Prostate gland (tissue), 2 donors: Measurements from ENCODE around the gene MYO1D. TPM values are rescaled to one million over a fixed set of nuclear protein-coding genes. Genes with fewer than 3 reads are reported as not detected.

Source experiments
- DNase-seq: peaks from one replicate; pipeline ENCODE4 v3.0.0-alpha.2; 2019; ENCODE audit warnings: low spot score
- H3K27ac ChIP-seq, 2 donors: fragments of 200-600 bp; sonication (generic); 2 replicates each; pipeline ENCODE4 v1.5.1; 2017 to 2019
- H3K27me3 ChIP-seq: fragments of 200-600 bp; sonication (generic); replicated peaks from 2 replicates; pipeline ENCODE4 v1.5.1; 2019; ENCODE audit not compliant: insufficient read depth
- H3K36me3 ChIP-seq, 2 donors: fragments of 200-600 bp; sonication (generic); 1 replicate in 1 of 2; 2 replicates in 1 of 2; pipeline versions ENCODE4 v1.5.1 to v1.8.1; 2017 to 2019
- H3K4me1 ChIP-seq: fragments of 200-600 bp; sonication (generic); replicated peaks from 2 replicates; pipeline ENCODE4 v1.5.1; 2019
- H3K4me3 ChIP-seq, 2 donors: fragments of 200-600 bp; sonication (generic); 2 replicates each; pipeline ENCODE4 v1.5.1; 2017 to 2019
- H3K9me3 ChIP-seq: fragments of 200-600 bp; sonication (generic); 2 replicates; pipeline ENCODE4 v1.5.1; 2017
- CTCF ChIP-seq, 4 experiments: fragments of 200-600 bp in 2 of 4; fragments of 450-650 bp in 2 of 4; sonication (generic) in 2 of 4; IDR thresholded peaks; 1 replicate in 3 of 4; 2 replicates in 1 of 4; pipeline ENCODE4 v1.5.1; 2016 to 2019; ENCODE audit warnings: antibody characterized with exemption in 4 of 4, mild to moderate bottlenecking in 2 of 4, moderate library complexity in 2 of 4
- POLR2A ChIP-seq: fragments of 450-650 bp; IDR thresholded peaks from one replicate; pipeline ENCODE4 v1.6.1; 2016; ENCODE audit warnings: antibody characterized with exemption, mild to moderate bottlenecking
- POLR2AphosphoS5 ChIP-seq: sonication (generic); formaldehyde crosslinking; IDR thresholded peaks from one replicate; pipeline ENCODE4 v1.6.1; 2017; ENCODE audit warnings: antibody characterized with exemption
- WGBS: methylation state at CpG from one replicate; pipeline ENCODE4 v1.1.5; 2018; 5-methylcytosine and 5-hydroxymethylcytosine counted together
- intact Hi-C: fragments of 100-400 bp; cut with DNase I; formaldehyde crosslinking; loops from one replicate; pipeline ENCODE4 v1.14.2; 2022
- total RNA-seq, 2 donors: library from RNA; depleted of rRNA; stranded (reverse); fragments of >200 nt; gene quantifications; one replicate each; pipeline ENCODE4 v1.1.0, GENCODE V29; 2016

The MYO1D gene
- total RNA-seq, 2 donors from 2014 or later = 44.2 to 45.2 TPM

DNA sequence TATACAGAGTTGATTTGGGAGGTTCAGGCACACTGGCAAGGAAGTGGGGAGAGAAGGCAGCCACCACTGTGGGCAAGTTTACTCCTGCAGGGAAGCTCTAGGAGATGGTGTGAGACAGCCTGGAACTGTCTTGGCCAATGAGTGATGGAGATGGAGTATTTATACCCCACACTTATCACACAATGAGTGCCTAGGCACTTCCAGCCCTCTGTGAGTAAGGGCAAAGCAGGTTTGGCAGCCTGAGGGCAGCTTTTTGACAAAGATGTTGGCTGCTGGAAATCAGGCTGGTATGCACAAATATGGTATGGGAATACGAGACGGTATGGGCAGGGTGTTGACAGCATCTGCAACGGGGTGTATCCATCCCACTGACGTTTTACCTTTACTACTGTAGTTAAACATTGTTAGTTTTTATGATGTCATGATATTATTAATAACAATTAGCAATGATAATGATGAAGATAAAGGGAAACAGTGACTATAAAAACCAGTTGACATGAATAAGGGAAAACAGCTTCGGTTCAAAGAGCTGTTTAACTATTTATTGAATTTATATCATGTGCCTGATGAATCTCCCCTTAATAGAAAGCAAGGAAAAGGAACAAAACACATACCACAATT, 240.2 kb downstream of the MYO1D start:
- no peaks in the 10 kb centered on the region for H3K36me3 ChIP-seq
- 74% methylated on average over 5 of the region's 5 CpGs for WGBS
- DNase-seq = no peak
- intact Hi-C loops = no loop called here
- no peak overlapping the region for H3K4me3 ChIP-seq
- H3K27ac ChIP-seq = no peak overlapping the region
- no peaks in the 10 kb centered on the region for H3K9me3 ChIP-seq
- H3K27me3 ChIP-seq = no peaks in the 10 kb centered on the region
- TF ChIP-seq CTCF (IDR thresholded peaks at IDR 0.05) (no peak), POLR2AphosphoS5 (no peak), POLR2A (no peak)
- H3K4me1 ChIP-seq = no peaks in the 10 kb centered on the region

GRCh38 chr17:32634167-32634566, 242.8 kb downstream of the MYO1D start:
- intact Hi-C loops = no loop called here
- no peak for TF ChIP-seq POLR2AphosphoS5
- TF ChIP-seq POLR2A = no peak
- no peak for TF ChIP-seq CTCF (IDR thresholded peaks at IDR 0.05)
- Histone ChIP-seq H3K4me3 (no peak overlapping the region), H3K27me3 (no peaks in the 10 kb centered on the region), H3K4me1 (no peaks in the 10 kb centered on the region), H3K27ac (no peak overlapping the region), H3K36me3 (no peaks in the 10 kb centered on the region), H3K9me3 (no peaks in the 10 kb centered on the region)
- DNase-seq = no peak
- 88% methylated on average over 3 of the region's 3 CpGs for WGBS

DNA sequence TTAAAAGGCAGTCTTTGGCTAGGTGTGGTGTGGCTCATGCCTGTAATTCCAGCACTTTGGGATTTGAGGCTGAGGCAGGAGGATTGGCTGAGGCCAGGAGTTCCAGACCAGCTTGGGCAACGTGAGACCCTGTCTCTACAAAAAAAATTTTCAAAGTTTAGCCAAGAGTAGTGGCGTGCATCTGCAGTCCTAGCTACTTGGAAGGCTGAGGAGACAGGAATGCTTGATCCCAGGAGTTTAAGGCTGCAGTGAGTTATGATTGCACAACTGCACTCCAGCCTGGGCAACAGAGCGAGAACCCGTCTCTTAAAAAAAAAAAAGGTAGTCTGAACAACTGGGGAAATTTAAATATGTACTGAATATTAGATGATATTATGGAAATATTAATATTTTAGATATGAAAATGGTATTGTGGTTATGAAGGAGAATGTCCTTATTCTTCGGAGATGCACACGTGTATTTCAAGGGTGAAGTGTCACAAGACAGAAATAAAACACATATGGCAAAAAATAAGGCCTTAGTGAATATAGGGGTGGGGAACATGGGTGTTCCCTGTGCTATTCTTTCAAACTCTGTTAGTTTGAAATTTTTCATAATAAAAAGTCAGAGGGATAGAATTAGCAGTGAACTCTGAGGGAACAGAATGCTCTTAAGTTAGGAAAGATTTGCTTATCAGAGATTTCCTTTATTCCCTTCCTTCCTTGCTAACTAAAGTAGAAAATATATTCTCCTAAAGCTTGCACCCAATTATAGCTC, 245.4 kb downstream of the MYO1D start:
- 85% methylated on average over 6 of the region's 6 CpGs for WGBS
- no peaks in the 10 kb centered on the region for H3K36me3 ChIP-seq
- TF ChIP-seq CTCF (IDR thresholded peaks at IDR 0.05) (no peak), POLR2AphosphoS5 (no peak), POLR2A (no peak)
- H3K27ac ChIP-seq = no peak overlapping the region
- intact Hi-C loops = no loop called here
- H3K4me3 ChIP-seq = no peak overlapping the region
- H3K27me3 ChIP-seq = no peaks in the 10 kb centered on the region
- no peaks in the 10 kb centered on the region for H3K9me3 ChIP-seq
- H3K4me1 ChIP-seq = peaks cover 3% of the 10 kb centered on the region
- DNase-seq = no peak

GRCh38 chr17:32629563-32630190, 247.2 kb downstream of the MYO1D start:
- Histone ChIP-seq H3K4me3 (no peak overlapping the region), H3K27me3 (no peaks in the 10 kb centered on the region), H3K9me3 (no peaks in the 10 kb centered on the region), H3K36me3 (no peaks in the 10 kb centered on the region), H3K27ac (no peak overlapping the region), H3K4me1 (peaks cover 3% of the 10 kb centered on the region)
- 95% methylated on average over 11 of the region's 11 CpGs for WGBS
- no peak for TF ChIP-seq POLR2A
- intact Hi-C loops = no loop called here
- no peak for DNase-seq

GRCh38 chr17:32628271-32629044, 248.5 kb downstream of the MYO1D start:
- WGBS = 45% methylated on average over 4 of the region's 4 CpGs
- Histone ChIP-seq H3K27me3 (no peaks in the 10 kb centered on the region), H3K27ac (no peak overlapping the region), H3K36me3 (no peaks in the 10 kb centered on the region), H3K4me1 (peaks cover 3% of the 10 kb centered on the region), H3K9me3 (no peaks in the 10 kb centered on the region), H3K4me3 (no peak overlapping the region)
- intact Hi-C loops = no loop called here
- DNase-seq = no peak
- TF ChIP-seq POLR2A = no peak
- TF ChIP-seq CTCF (IDR thresholded peaks at IDR 0.05) = no peak
- TF ChIP-seq POLR2AphosphoS5 = no peak
